Lower lobe of right lung (tissue), 2 donors: ENCODE measurements around the gene GRIN2C. TPM values are rescaled to one million over a fixed set of nuclear protein-coding genes. Genes with fewer than 3 reads are reported as not detected.

Source experiments
- ATAC-seq, 2 donors: fragments of 200-7000 bp; cut with Tn5 transposase; one replicate each; pipeline ENCODE4 v1.9.1; 2020 to 2022; ENCODE audit warnings: mild to moderate bottlenecking in 2 of 2, moderate library complexity in 2 of 2
- DNase-seq: peaks from one replicate; pipeline ENCODE4 v3.0.0-alpha.2; 2020
- H3K27ac ChIP-seq: fragments of 200-600 bp; one replicate; pipeline ENCODE4 v1.8.0; 2022
- H3K27me3 ChIP-seq: fragments of 200-600 bp; one replicate; pipeline ENCODE4 v1.8.0; 2022; ENCODE audit warnings: low read depth
- H3K36me3 ChIP-seq: fragments of 200-600 bp; one replicate; pipeline ENCODE4 v1.8.0; 2022; ENCODE audit warnings: mild to moderate bottlenecking
- H3K4me1 ChIP-seq: fragments of 200-600 bp; one replicate; pipeline ENCODE4 v1.8.0; 2022
- H3K4me3 ChIP-seq: fragments of 200-600 bp; one replicate; pipeline ENCODE4 v1.8.0; 2022; ENCODE audit warnings: mild to moderate bottlenecking
- H3K9me3 ChIP-seq: fragments of 200-600 bp; one replicate; pipeline ENCODE4 v1.8.0; 2022
- intact Hi-C: fragments of 100-400 bp; cut with DNase I; formaldehyde crosslinking; loops from one replicate; pipeline ENCODE4 v1.11.0; 2022
- total RNA-seq: library from RNA; stranded (reverse); fragmentation: NEBNext Ultra II Directional; extraction: Animal tissue kit (Norgen Biotek cat#: 25700); gene quantifications from one replicate; pipeline ENCODE4 v1.2.1, GENCODE V29; 2021
- TF ChIP-seq, protein P1 (sequence below): fragments of 200-600 bp; IDR thresholded peaks from one replicate; pipeline ENCODE4 v1.8.0; 2022; ENCODE audit warnings: antibody characterized with exemption, mild to moderate bottlenecking
- donor health status: DM: no; HTN: yes; CAD: no; lungs with severe emphysema.

Gene GRIN2C
- total RNA-seq, 1 donor from 2014 or later: 0.83 TPM

DNA sequence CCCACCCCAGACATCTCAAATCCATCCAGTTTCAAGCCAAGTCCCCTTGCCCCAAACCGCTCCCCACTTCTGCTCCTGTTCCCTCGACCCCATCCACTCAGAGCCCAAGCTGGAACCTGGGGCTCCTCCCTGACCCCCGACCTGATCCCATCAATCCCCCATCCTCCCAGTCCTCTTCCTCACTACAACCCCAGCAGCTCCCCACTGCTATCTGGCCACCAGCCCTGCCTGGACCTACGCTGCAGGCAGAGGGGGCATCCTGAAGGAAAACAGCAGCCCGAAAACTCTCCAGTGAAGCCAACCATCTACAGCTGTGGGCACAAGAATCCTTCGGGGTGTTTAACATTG lies 9.2 kb upstream of the GRIN2C start:
- no peaks in the 10 kb centered on the region for H3K36me3 ChIP-seq
- no peak for ATAC-seq
- H3K4me3 ChIP-seq: no peak overlapping the region
- intact Hi-C loops: no loop called here
- H3K4me1 ChIP-seq: peaks cover 11% of the 10 kb centered on the region
- TF ChIP-seq, protein P1, sequence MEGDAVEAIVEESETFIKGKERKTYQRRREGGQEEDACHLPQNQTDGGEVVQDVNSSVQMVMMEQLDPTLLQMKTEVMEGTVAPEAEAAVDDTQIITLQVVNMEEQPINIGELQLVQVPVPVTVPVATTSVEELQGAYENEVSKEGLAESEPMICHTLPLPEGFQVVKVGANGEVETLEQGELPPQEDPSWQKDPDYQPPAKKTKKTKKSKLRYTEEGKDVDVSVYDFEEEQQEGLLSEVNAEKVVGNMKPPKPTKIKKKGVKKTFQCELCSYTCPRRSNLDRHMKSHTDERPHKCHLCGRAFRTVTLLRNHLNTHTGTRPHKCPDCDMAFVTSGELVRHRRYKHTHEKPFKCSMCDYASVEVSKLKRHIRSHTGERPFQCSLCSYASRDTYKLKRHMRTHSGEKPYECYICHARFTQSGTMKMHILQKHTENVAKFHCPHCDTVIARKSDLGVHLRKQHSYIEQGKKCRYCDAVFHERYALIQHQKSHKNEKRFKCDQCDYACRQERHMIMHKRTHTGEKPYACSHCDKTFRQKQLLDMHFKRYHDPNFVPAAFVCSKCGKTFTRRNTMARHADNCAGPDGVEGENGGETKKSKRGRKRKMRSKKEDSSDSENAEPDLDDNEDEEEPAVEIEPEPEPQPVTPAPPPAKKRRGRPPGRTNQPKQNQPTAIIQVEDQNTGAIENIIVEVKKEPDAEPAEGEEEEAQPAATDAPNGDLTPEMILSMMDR: no peak
- DNase-seq: no peak
- H3K27ac ChIP-seq: no peak overlapping the region
- no peaks in the 10 kb centered on the region for H3K27me3 ChIP-seq
- no peaks in the 10 kb centered on the region for H3K9me3 ChIP-seq

DNA sequence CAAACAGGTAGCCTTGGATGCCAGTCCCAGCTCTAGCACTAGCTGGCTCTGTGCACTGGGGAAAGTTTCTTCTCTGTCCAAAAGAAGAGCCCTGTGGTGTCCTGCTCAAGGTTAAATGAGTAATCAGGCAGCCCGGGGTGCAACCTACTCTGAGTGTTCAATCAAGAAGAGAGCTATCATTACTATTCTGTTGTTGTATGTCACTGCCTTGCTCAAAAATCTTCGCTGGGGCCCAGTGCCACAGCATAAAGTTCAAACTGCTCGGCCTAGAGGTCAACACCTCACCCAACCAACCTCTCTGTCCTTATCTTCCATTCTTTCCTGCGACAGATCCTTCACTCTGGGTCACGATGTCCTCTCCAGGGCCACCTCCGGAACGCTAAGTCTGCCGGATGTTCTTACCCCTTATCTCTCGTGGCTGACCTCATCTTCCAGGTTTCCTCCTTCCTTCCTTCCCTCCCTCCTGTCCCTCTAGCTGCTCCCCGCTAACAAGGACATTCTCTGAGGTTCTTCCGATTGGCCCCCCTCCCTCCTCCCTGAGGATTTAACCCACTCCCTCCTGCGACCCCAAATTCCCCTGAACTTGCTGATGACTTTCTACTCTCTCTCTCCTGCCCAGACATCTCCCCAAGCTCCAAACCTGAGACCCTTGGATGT lies 8.7 kb upstream of the GRIN2C start:
- H3K27ac ChIP-seq: no peak overlapping the region
- H3K4me1 ChIP-seq: peaks cover 8% of the 10 kb centered on the region
- TF ChIP-seq, protein P1: no peak
- no peaks in the 10 kb centered on the region for H3K27me3 ChIP-seq
- no peaks in the 10 kb centered on the region for H3K9me3 ChIP-seq
- no peak overlapping the region for H3K4me3 ChIP-seq
- DNase-seq (no peak), ATAC-seq (no peak)
- intact Hi-C loops: no loop called here
- H3K36me3 ChIP-seq: no peaks in the 10 kb centered on the region

DNA sequence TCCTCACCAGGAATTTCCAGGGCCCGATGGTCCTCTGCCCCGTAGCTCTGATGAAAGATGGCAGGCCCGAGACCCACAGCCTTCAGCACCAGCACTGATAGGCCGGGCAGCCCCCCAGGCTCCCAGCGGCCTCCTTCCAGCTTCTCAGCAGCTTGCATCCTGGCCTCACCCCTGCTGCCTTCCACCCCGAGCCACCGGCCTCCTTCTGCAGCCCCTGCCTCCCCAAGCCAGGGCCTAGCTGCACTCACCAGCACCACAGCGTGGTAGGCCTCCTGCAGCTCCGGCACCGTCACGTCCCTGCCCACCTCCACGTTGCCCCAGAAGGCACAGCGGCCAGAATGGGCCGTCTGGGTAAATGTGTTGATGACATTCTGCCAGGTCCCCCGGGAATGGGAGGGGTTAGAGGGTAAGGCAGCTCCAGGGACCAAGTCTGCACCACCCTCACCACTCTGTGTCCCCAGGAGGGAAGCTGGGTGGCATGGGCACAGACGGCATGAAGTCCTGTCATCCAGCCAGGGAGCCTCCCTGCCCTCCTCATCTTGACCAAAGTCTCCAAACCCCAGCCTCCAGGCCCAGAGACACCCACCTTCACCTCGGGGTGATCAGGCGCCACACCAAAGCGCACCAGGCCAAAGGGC lies 6.6 kb upstream of the GRIN2C start:
- Histone ChIP-seq H3K4me3 (no peak overlapping the region), H3K9me3 (no peaks in the 10 kb centered on the region), H3K36me3 (no peaks in the 10 kb centered on the region), H3K27me3 (no peaks in the 10 kb centered on the region), H3K27ac (no peak overlapping the region), H3K4me1 (peaks cover 9% of the 10 kb centered on the region)
- intact Hi-C loops: no loop called here
- no peak for DNase-seq
- TF ChIP-seq, protein P1: no peak
- ATAC-seq: no peak

DNA sequence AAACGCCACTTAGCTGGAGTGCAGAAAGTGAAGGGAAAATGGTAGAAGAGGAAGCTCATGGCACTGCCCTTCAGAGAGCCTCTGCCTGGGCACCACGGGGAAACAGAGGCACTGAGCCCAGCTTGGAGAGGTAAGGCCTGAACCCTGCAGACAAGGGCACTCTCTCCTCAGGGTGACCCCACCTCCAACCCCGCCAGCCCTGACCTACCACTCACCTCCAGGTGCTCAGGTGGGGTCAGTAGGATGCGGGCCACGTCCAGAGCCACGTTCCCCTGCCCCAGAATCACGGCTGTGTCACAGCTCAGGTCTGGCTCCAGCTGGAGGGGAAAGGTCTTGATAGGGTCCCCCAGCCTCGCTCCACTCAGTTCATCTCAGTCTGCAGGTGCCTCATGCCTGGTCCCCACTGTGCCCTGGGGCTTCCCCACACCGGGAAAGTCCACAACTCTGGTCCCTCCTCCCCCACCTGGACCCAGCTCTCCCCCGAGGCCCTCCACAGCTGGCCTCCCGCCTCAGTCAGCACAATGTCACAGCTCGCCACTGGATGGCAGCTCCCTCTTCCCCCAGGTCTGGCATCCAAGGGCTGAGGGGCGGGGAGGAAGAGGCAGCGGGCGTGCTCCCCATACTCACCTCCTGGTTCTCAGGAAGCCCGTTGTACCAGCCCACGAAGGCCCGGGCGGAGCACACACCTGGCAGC lies 6.0 kb upstream of the GRIN2C start:
- TF ChIP-seq, protein P1: no peak
- DNase-seq (peak; percentile 44), ATAC-seq (no peak)
- Histone ChIP-seq H3K36me3 (no peaks in the 10 kb centered on the region), H3K9me3 (no peaks in the 10 kb centered on the region), H3K4me3 (no peak overlapping the region), H3K4me1 (peaks cover 15% of the 10 kb centered on the region), H3K27me3 (peaks cover 6% of the 10 kb centered on the region), H3K27ac (no peak overlapping the region)
- intact Hi-C loops: no loop called here

DNA sequence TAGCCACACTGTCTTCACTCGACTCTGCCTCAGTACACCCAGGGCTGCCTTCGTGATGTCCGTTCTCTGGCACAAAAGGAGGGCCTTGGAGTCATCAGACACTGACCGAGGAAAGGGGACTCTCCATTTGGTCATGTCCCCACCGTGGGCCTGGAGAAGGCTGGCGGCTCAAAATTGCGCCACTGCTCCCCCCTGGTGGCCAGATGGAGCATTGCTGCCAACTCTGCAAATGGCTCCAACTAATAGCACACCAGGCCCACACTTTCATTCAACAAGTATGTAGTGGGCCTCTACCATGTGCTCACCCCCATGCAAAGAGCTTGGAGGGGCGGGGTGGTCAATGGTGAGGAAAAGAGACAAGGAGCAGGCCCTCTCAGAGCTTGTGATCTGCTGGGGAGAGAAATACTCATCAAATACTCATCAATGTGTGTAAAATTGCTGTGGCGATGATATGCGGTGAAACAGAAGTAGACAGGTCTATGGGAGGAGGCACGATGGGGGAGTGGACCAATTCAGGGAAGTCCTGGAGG lies 5.2 kb upstream of the GRIN2C start:
- H3K4me3 ChIP-seq: no peak overlapping the region

More for the DNA sequence above, 5.2 kb upstream of the GRIN2C start:
- H3K27ac ChIP-seq: no peak overlapping the region
- TF ChIP-seq, protein P1: peak; percentile 97
- H3K9me3 ChIP-seq: no peaks in the 10 kb centered on the region
- DNase-seq: peak; percentile 78
- ATAC-seq: peak; percentile 69 to 70
- H3K27me3 ChIP-seq: peaks cover 14% of the 10 kb centered on the region
- intact Hi-C loops: no loop called here
- H3K4me1 ChIP-seq: peaks cover 21% of the 10 kb centered on the region
- H3K36me3 ChIP-seq: no peaks in the 10 kb centered on the region
